B cell (primary cell): ENCODE measurements around the gene C12orf57. TPM values are rescaled to one million over a fixed set of nuclear protein-coding genes. Genes with fewer than 3 reads are reported as not detected.

Experiments used
- ATAC-seq: fragments of 200-7000 bp; cut with Tn5 transposase; one replicate; pipeline ENCODE4 v1.10.0; 2021; ENCODE audit warnings: low read depth, mild to moderate bottlenecking, moderate number of reproducible peaks, moderate library complexity
- CTCF ChIA-PET: fragments of 350-600 bp; sonication (Branson Sonifier 250); formaldehyde crosslinking; loops from one replicate; lab custom pipeline; 2021; ENCODE audit warnings: antibody characterized with exemption, inconsistent platforms; lab: Charles Lee
- POLR2A ChIA-PET: fragments of 350-600 bp; sonication (Branson Sonifier 250); formaldehyde crosslinking; loops from one replicate; lab custom pipeline; 2021; ENCODE audit warnings: antibody characterized with exemption; lab: Charles Lee
- DNase-seq: peaks from one replicate; pipeline ENCODE4 v3.0.0; 2013
- H2AFZ ChIP-seq: 2 replicates; pipeline ENCODE4 v1.6.1; 2012; ENCODE audit warnings: mild to moderate bottlenecking, low read depth, low read length; ENCODE audit not compliant: insufficient read depth, poor library complexity, severe bottlenecking
- H3K27ac ChIP-seq, 2 donors: 1 replicate in 1 of 2; 2 replicates in 1 of 2; pipeline ENCODE4 v1.5.1; 2012 to 2013; ENCODE audit warnings: low read length in 2 of 2, mild to moderate bottlenecking in 2 of 2, moderate library complexity in 1 of 2
- H3K27me3 ChIP-seq, 4 experiments: fragments of 200-600 bp in 1 of 4; sonication (generic) in 1 of 4; replicated peaks in 1 of 4; 1 replicate in 2 of 4; 2 replicates in 2 of 4; pipeline versions ENCODE4 v1.6.1 to v1.7.0; 2013 to 2016; ENCODE audit warnings: low read length in 3 of 4, mild to moderate bottlenecking in 2 of 4, mixed read lengths in 1 of 4, moderate library complexity in 1 of 4; ENCODE audit not compliant: insufficient read depth in 4 of 4, control insufficient read depth in 3 of 4; ENCODE audit errors: control extremely low read depth in 1 of 4
- H3K36me3 ChIP-seq, 2 experiments: replicated peaks in 1 of 2; 1 replicate in 1 of 2; 2 replicates in 1 of 2; pipeline versions ENCODE4 v1.6.1 to v1.7.1; 2013; ENCODE audit warnings: low read length in 1 of 2; ENCODE audit not compliant: insufficient read depth in 2 of 2, control insufficient read depth in 1 of 2; ENCODE audit errors: control extremely low read depth in 1 of 2, extremely low read depth in 1 of 2
- H3K4me1 ChIP-seq, 2 donors: fragments of 200-600 bp in 1 of 2; sonication (generic) in 1 of 2; 1 replicate in 1 of 2; 2 replicates in 1 of 2; pipeline versions ENCODE4 v1.5.1 to v1.6.1; 2013 to 2017; ENCODE audit warnings: low read length in 2 of 2; ENCODE audit not compliant: control insufficient read depth in 2 of 2, insufficient read depth in 2 of 2
- H3K4me2 ChIP-seq: replicated peaks from 2 replicates; pipeline ENCODE3; 2012; ENCODE audit warnings: mild to moderate bottlenecking, low read depth, low read length; ENCODE audit not compliant: poor library complexity, severe bottlenecking
- H3K4me3 ChIP-seq, 5 experiments: fragments of 200-600 bp in 1 of 5; sonication (generic) in 1 of 5; 1 replicate in 3 of 5; 2 replicates in 2 of 5; pipeline versions ENCODE4 v1.5.1 to v1.7.0; 2011 to 2016; ENCODE audit warnings: low read length in 4 of 5, mild to moderate bottlenecking in 4 of 5, low read depth in 2 of 5, control low read depth in 1 of 5, moderate library complexity in 1 of 5; ENCODE audit not compliant: insufficient read depth in 1 of 5; ENCODE audit errors: control extremely low read depth in 1 of 5, extremely low read depth in 1 of 5
- H3K79me2 ChIP-seq: fragments of 200-600 bp; sonication (generic); one replicate; pipeline ENCODE4 v1.6.0; 2016; ENCODE audit warnings: low read length; ENCODE audit not compliant: control insufficient read depth, insufficient read depth
- H3K9ac ChIP-seq: fragments of 200-600 bp; sonication (generic); 2 replicates; pipeline ENCODE4 v1.6.1; 2017; ENCODE audit warnings: mild to moderate bottlenecking, low read length, moderate library complexity
- H3K9me3 ChIP-seq, 3 donors: one replicate each; pipeline versions ENCODE4 v1.6.1 to v1.7.1; 2013; ENCODE audit warnings: low read length in 2 of 3; ENCODE audit not compliant: control insufficient read depth in 2 of 3, insufficient read depth in 1 of 3; ENCODE audit errors: control extremely low read depth in 1 of 3
- H4K20me1 ChIP-seq: 2 replicates; pipeline ENCODE4 v1.6.0; 2012; ENCODE audit warnings: mild to moderate bottlenecking, low read length; ENCODE audit not compliant: insufficient read depth, control insufficient read depth, poor library complexity, severe bottlenecking
- H3K27ac Mint-ChIP-seq: one replicate; pipeline ENCODE4 v1.8.0; 2021; ENCODE audit warnings: mixed read lengths
- H3K27me3 Mint-ChIP-seq: one replicate; pipeline ENCODE4 v1.8.0; 2021; ENCODE audit warnings: mixed read lengths
- H3K4me1 Mint-ChIP-seq: one replicate; pipeline ENCODE4 v1.8.0; 2021; ENCODE audit warnings: mixed read lengths
- H3K4me3 Mint-ChIP-seq: one replicate; pipeline ENCODE4 v1.8.0; 2021; ENCODE audit warnings: mixed read lengths
- H3K9me3 Mint-ChIP-seq: one replicate; pipeline ENCODE4 v1.8.0; 2022; ENCODE audit warnings: mixed read lengths; ENCODE audit not compliant: insufficient read depth
- EZH2 ChIP-seq: IDR thresholded peaks from 2 replicates; pipeline ENCODE4 v1.6.1; 2012; ENCODE audit warnings: borderline replicate concordance, low read depth, mild to moderate bottlenecking, moderate library complexity, low read length; ENCODE audit not compliant: insufficient read depth, poor library complexity, severe bottlenecking
- WGBS: methylation state at CpG from one replicate; pipeline ENCODE4 v1.1.5; 2013; ENCODE audit warnings: missing lambda C conversion rate; ENCODE audit not compliant: insufficient coverage; 5-methylcytosine and 5-hydroxymethylcytosine counted together
- intact Hi-C: fragments of 100-400 bp; cut with micrococcal nuclease; formaldehyde crosslinking; loops from one replicate; pipeline ENCODE4 v1.10.0; 2022
- polyA plus RNA-seq: library from polyadenylated mRNA; depleted of rRNA; stranded (reverse); fragments of >200 nt; gene quantifications from 2 replicates; pipeline ENCODE4 v1.2.3, GENCODE V29; 2012
- total RNA-seq, 2 donors: library from RNA; stranded (reverse); fragments of 120-200 nt in 1 of 2; gene quantifications; 1 replicate in 1 of 2; 2 replicates in 1 of 2; pipeline versions ENCODE4 v1.2.3 to v1.2.4, GENCODE V29; 2013 to 2022
- TF ChIP-seq, protein P1 (sequence below): fragments of 200-600 bp; IDR thresholded peaks from one replicate; pipeline ENCODE4 v1.8.0; 2022; ENCODE audit warnings: antibody characterized with exemption, mild to moderate bottlenecking

C12orf57 gene
- total and polyA plus RNA-seq, 2 donors (not counting 1 experiment from before 2014, with no cell fraction given) = 90.9 to 460 TPM

DNA sequence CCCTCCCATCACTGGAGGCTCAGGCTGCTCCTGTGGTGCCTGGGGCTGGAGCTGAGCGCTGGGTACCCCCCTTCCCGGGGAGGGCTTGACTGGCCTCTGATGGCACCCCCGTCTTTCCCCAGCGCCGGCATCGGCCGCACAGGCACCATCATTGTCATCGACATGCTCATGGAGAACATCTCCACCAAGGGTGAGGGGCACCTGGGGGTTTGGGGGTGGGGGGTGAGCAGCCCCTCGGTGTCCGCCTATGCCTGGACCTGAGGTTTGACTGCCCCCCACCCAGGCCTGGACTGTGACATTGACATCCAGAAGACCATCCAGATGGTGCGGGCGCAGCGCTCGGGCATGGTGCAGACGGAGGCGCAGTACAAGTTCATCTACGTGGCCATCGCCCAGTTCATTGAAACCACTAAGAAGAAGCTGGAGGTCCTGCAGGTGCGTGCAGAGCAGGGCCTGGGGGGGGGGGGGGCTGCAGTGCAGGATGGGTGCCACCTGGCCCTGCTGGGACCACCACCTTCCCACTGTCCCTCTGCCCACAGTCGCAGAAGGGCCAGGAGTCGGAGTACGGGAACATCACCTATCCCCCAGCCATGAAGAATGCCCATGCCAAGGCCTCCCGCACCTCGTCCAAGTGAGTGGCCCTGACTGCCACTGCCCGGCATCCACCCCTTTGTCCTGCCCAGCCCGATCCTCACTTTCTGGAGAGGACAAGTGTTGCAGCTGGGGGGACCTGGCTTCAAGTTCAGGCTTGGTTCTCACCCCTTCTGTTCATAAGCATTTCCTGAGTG, 16.2 kb downstream of the C12orf57 start:
- peak overlapping the region; percentile 98 for H3K27ac Mint-ChIP-seq
- H3K4me3 ChIP-seq = peak overlapping the region in 4 of 5 experiments; percentile 43 to 57 (median 50)
- POLR2A ChIA-PET = interaction anchor here (0.6 to 18.2 kb wide), 7 partner anchors 10 to 87 kb away, joined by 3 to 662 read pairs (median 5); partner anchors contain the start of genes C12orf57, EMG1, PHB2 and PTPN6
- H3K4me3 Mint-ChIP-seq = peak overlapping the region; percentile 91
- H3K4me1 ChIP-seq = peaks cover 95 to 98% of the 10 kb centered on the region in 2 donors
- peak overlapping the region; percentile 69 for H3K9ac ChIP-seq
- H3K4me2 ChIP-seq = peak overlapping the region; percentile 92
- no peaks in the 10 kb centered on the region for H3K27me3 Mint-ChIP-seq
- peaks cover 54% of the 10 kb centered on the region for H3K79me2 ChIP-seq
- H3K27ac ChIP-seq = peak overlapping the region; percentile 95 to 99
- CTCF ChIA-PET = interaction anchor here (0.6 to 13.5 kb wide), 12 partner anchors 8 to 207 kb away, joined by 3 to 944 read pairs (median 5); partner anchors contain the start of genes C12orf57, LPCAT3, MLF2 and PTPN6
- DNase-seq (no peak), ATAC-seq (no peak)
- no peaks in the 10 kb centered on the region for H3K27me3 ChIP-seq
- WGBS = 68% methylated on average over 12 of the region's 26 CpGs
- peaks cover 24% of the 10 kb centered on the region for H4K20me1 ChIP-seq
- H2AFZ ChIP-seq = no peak overlapping the region
- peaks cover 0 to 70% of the 10 kb centered on the region in 2 experiments for H3K36me3 ChIP-seq
- intact Hi-C loops = loop anchor here (1.0 to 2.0 kb wide), 2 partner anchors 9 to 91 kb away; partner anchors contain the start of gene PTPN6
- TF ChIP-seq, protein P1, sequence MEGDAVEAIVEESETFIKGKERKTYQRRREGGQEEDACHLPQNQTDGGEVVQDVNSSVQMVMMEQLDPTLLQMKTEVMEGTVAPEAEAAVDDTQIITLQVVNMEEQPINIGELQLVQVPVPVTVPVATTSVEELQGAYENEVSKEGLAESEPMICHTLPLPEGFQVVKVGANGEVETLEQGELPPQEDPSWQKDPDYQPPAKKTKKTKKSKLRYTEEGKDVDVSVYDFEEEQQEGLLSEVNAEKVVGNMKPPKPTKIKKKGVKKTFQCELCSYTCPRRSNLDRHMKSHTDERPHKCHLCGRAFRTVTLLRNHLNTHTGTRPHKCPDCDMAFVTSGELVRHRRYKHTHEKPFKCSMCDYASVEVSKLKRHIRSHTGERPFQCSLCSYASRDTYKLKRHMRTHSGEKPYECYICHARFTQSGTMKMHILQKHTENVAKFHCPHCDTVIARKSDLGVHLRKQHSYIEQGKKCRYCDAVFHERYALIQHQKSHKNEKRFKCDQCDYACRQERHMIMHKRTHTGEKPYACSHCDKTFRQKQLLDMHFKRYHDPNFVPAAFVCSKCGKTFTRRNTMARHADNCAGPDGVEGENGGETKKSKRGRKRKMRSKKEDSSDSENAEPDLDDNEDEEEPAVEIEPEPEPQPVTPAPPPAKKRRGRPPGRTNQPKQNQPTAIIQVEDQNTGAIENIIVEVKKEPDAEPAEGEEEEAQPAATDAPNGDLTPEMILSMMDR = no peak
- no peak for TF ChIP-seq EZH2
- peaks cover 93% of the 10 kb centered on the region for H3K4me1 Mint-ChIP-seq
- no peaks in the 10 kb centered on the region for H3K9me3 ChIP-seq
- H3K9me3 Mint-ChIP-seq = no peaks in the 10 kb centered on the region
